ENCODE results near the gene GCA. TPM values are rescaled to one million over a fixed set of nuclear protein-coding genes. Genes with fewer than 3 reads are reported as not detected.

The GCA gene
- 0.11 TPM in 1 of 2 replicates, not detected in the other for total RNA-seq (2014; rRNA removed; shearing (Covaris generic); ENCODE audit: low replicate concordance)

GRCh38 chr2:162343824-162344616, at the start of gene GCA:
Gene GCA (plus strand): TSS chr2:162344132. CDS start chr2:162344249, 117 bp downstream.
- H3K9ac ChIP-seq (ENCODE audit: low read length): no peak within 1 kb of the TSS

GRCh38 chr2:162295009-162295408, 48.9 kb upstream of the GCA start:
- Histone ChIP-seq H3K4me1 (ENCODE audit: low read length) (no peaks in the 10 kb centered on the region), H3K9ac (ENCODE audit: low read length) (no peak overlapping the region), H3K36me3 (ENCODE audit: insufficient read depth, low read length) (no peaks in the 10 kb centered on the region), H3K9me3 (ENCODE audit: low read length) (no peaks in the 10 kb centered on the region), H3K4me3 (ENCODE audit: low read length) (no peak overlapping the region), H3K9me2 (replicated peaks; ENCODE audit: insufficient read depth, low read length) (no peaks in the 10 kb centered on the region), H4K20me1 (ENCODE audit: insufficient read depth, low read depth, low read length) (no peaks in the 10 kb centered on the region), H3K27me3 (ENCODE audit: low read length) (no peaks in the 10 kb centered on the region), H2AFZ (ENCODE audit: low read length) (no peak overlapping the region), H3K27ac (ENCODE audit: low read length) (no peak overlapping the region), H3K4me2 (ENCODE audit: low read depth, low read length, poor library complexity, severe bottlenecking) (no peak overlapping the region), H3K79me2 (ENCODE audit: low read length) (no peaks in the 10 kb centered on the region)
- no peak for DNase-seq

More at GRCh38 chr2:162343824-162344616, at the start of gene GCA:
- Histone ChIP-seq H4K20me1 (ENCODE audit: insufficient read depth, low read depth, low read length) (no peaks in the 10 kb centered on the region), H3K36me3 (ENCODE audit: insufficient read depth, low read length) (no peaks in the 10 kb centered on the region), H3K9me2 (replicated peaks; ENCODE audit: insufficient read depth, low read length) (no peaks in the 10 kb centered on the region), H3K4me2 (ENCODE audit: low read depth, low read length, poor library complexity, severe bottlenecking) (no peak within 1 kb of the TSS), H3K9me3 (ENCODE audit: low read length) (no peaks in the 10 kb centered on the region; the same call in 1 of the 2 replicates), H3K27ac (ENCODE audit: low read length) (no peak within 1 kb of the TSS), H3K4me1 (ENCODE audit: low read length) (no peaks in the 10 kb centered on the region), H3K4me3 (ENCODE audit: low read length) (no peak within 1 kb of the TSS), H3K79me2 (ENCODE audit: low read length) (no peaks in the 10 kb centered on the region), H2AFZ (ENCODE audit: low read length) (no peak within 1 kb of the TSS), H3K27me3 (ENCODE audit: low read length) (no peaks in the 10 kb centered on the region)
- no peak for DNase-seq

GRCh38 chr2:162297925-162298552, 45.9 kb upstream of the GCA start:
- no peaks in the 10 kb centered on the region for H3K27me3 ChIP-seq (ENCODE audit: low read length)
- H4K20me1 ChIP-seq (ENCODE audit: insufficient read depth, low read depth, low read length): no peaks in the 10 kb centered on the region
- no peak overlapping the region for H3K4me2 ChIP-seq (ENCODE audit: low read depth, low read length, poor library complexity, severe bottlenecking)
- H3K9me3 ChIP-seq (ENCODE audit: low read length): no peaks in the 10 kb centered on the region
- peak; percentile 91 for DNase-seq
- H3K9me2 ChIP-seq (replicated peaks; ENCODE audit: insufficient read depth, low read length): no peaks in the 10 kb centered on the region
- H2AFZ ChIP-seq (ENCODE audit: low read length): no peak overlapping the region
- H3K9ac ChIP-seq (ENCODE audit: low read length): no peak overlapping the region
- no peaks in the 10 kb centered on the region for H3K79me2 ChIP-seq (ENCODE audit: low read length)
- H3K36me3 ChIP-seq (ENCODE audit: insufficient read depth, low read length): no peaks in the 10 kb centered on the region
- H3K27ac ChIP-seq (ENCODE audit: low read length): no peak overlapping the region
- H3K4me1 ChIP-seq (ENCODE audit: low read length): no peaks in the 10 kb centered on the region
- H3K4me3 ChIP-seq (ENCODE audit: low read length): no peak overlapping the region

DNA sequence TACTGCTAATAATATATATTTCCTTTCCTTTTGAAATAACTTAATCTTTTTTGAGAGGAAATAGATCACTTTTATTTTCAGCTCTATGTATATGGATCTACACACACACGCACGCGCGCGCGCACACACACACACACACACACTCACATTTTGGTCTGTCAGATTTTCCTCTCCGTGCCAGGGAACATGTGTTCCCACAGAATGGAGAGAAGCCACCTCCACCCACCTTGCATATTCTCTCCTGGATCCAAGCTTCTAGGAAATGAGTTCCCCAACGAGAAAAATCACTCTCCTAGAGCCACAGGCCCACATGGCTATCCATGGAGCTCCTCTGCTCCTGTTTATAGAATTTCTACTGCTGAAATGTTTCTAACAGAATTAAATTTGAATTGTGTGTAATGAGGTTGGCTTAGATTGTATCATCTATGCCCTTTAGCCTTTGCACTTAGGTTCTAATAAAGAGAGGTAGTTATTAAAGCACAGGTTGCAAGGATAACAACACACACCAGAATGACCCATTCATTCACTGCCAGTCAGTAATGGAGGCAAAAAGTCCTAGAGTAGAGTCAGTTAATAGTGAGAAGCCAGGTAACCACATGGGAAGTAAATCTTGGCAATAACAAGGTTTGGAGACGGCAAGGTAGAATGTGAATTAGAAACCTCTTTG, 45.1 kb upstream of the GCA start:
- DNase-seq: no peak
- Histone ChIP-seq H4K20me1 (ENCODE audit: insufficient read depth, low read depth, low read length) (no peaks in the 10 kb centered on the region), H3K4me3 (ENCODE audit: low read length) (no peak overlapping the region), H2AFZ (ENCODE audit: low read length) (no peak overlapping the region), H3K9ac (ENCODE audit: low read length) (no peak overlapping the region), H3K79me2 (ENCODE audit: low read length) (no peaks in the 10 kb centered on the region), H3K9me2 (replicated peaks; ENCODE audit: insufficient read depth, low read length) (no peaks in the 10 kb centered on the region), H3K36me3 (ENCODE audit: insufficient read depth, low read length) (no peaks in the 10 kb centered on the region), H3K9me3 (ENCODE audit: low read length) (no peaks in the 10 kb centered on the region), H3K4me1 (ENCODE audit: low read length) (no peaks in the 10 kb centered on the region), H3K4me2 (ENCODE audit: low read depth, low read length, poor library complexity, severe bottlenecking) (no peak overlapping the region), H3K27ac (ENCODE audit: low read length) (no peak overlapping the region), H3K27me3 (ENCODE audit: low read length) (no peaks in the 10 kb centered on the region)

DNA sequence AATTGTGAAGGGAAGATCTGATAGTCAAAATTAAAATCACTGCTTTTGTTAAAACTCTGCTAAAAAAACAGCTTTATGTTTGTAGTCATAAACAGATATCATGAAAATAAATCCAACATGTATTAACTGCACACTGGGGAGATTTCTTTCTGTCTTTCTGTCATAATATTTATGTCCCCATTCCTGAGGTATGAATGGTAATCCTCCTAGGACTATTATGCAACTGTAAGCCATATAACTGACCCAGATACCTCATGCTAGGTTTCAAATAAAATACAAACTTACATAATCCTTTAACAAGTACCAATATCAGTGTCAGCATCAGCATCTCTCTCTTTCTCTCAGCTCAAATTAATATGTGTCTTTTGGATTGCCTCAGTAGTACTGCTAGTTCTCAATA, 43.7 kb upstream of the GCA start:
- H3K9ac ChIP-seq (ENCODE audit: low read length): no peak overlapping the region
- no peaks in the 10 kb centered on the region for H4K20me1 ChIP-seq (ENCODE audit: insufficient read depth, low read depth, low read length)
- H3K27me3 ChIP-seq (ENCODE audit: low read length): no peaks in the 10 kb centered on the region
- H3K27ac ChIP-seq (ENCODE audit: low read length): no peak overlapping the region
- no peaks in the 10 kb centered on the region for H3K79me2 ChIP-seq (ENCODE audit: low read length)
- H2AFZ ChIP-seq (ENCODE audit: low read length): no peak overlapping the region
- H3K9me3 ChIP-seq (ENCODE audit: low read length): no peaks in the 10 kb centered on the region
- DNase-seq: no peak
- H3K4me2 ChIP-seq (ENCODE audit: low read depth, low read length, poor library complexity, severe bottlenecking): no peak overlapping the region
- no peaks in the 10 kb centered on the region for H3K36me3 ChIP-seq (ENCODE audit: insufficient read depth, low read length)
- no peaks in the 10 kb centered on the region for H3K4me1 ChIP-seq (ENCODE audit: low read length)
- H3K9me2 ChIP-seq (replicated peaks; ENCODE audit: insufficient read depth, low read length): no peaks in the 10 kb centered on the region
- H3K4me3 ChIP-seq (ENCODE audit: low read length): no peak overlapping the region

DNA sequence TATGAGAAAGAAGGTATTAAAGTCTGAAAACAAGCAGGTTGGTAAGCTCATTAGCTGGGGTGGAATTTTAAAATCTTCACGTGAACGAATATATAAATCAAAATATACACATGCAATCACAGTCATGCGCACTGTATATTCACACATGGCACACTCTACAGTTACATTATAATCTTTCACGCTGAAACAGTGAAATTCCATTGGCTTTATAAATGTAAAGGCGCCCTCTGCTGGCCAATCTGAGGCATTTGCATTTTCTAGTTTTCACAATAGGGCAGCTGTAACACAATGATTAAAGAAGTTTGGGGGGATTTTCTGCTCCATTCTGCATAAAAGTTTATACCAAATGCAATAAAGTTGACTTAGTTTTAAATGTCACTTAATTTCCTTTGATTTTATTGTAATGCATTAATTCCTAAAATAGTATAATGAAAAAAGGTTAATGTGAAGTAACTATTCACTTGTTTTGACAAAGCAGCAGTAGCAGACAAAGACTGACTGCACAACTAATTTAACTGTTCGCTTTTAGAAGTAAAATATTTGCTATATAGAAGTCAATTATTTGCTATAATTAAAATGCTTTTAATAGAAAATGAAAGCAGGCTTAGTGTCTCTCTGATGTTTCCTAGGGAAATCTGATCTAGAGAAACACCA, 42.7 kb upstream of the GCA start:
- peak; percentile 80 for DNase-seq
- no peaks in the 10 kb centered on the region for H3K79me2 ChIP-seq (ENCODE audit: low read length)

DNA sequence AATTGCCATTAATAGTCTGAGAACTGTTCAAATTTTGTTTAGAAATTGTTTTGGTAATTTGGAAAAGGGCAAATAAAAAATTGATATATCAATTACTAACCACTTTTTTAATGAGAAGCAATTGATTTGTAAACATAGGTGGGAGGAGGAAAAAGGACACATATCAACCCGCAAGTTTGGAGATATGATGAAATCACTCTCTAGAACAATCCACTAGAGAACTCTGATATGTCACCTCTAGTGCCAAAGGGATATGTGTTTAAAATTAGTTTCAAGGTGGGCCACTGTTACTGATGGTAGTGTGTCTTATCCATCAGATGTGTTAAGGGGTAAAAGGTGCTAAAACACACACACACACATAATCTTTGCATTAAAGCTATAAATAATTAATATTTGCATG, 42.1 kb upstream of the GCA start:
- Histone ChIP-seq H3K4me1 (ENCODE audit: low read length) (no peaks in the 10 kb centered on the region), H3K27me3 (ENCODE audit: low read length) (no peaks in the 10 kb centered on the region), H3K4me2 (ENCODE audit: low read depth, low read length, poor library complexity, severe bottlenecking) (no peak overlapping the region), H4K20me1 (ENCODE audit: insufficient read depth, low read depth, low read length) (no peaks in the 10 kb centered on the region), H3K79me2 (ENCODE audit: low read length) (no peaks in the 10 kb centered on the region), H3K9ac (ENCODE audit: low read length) (no peak overlapping the region), H3K9me3 (ENCODE audit: low read length) (no peaks in the 10 kb centered on the region), H3K4me3 (ENCODE audit: low read length) (no peak overlapping the region), H3K9me2 (replicated peaks; ENCODE audit: insufficient read depth, low read length) (no peaks in the 10 kb centered on the region), H3K27ac (ENCODE audit: low read length) (no peak overlapping the region), H3K36me3 (ENCODE audit: insufficient read depth, low read length) (no peaks in the 10 kb centered on the region), H2AFZ (ENCODE audit: low read length) (no peak overlapping the region)
- no peak for DNase-seq

More for the DNA sequence above, 42.7 kb upstream of the GCA start:
- Histone ChIP-seq H3K36me3 (ENCODE audit: insufficient read depth, low read length) (no peaks in the 10 kb centered on the region), H3K9me2 (replicated peaks; ENCODE audit: insufficient read depth, low read length) (no peaks in the 10 kb centered on the region), H3K4me1 (ENCODE audit: low read length) (no peaks in the 10 kb centered on the region), H3K4me2 (ENCODE audit: low read depth, low read length, poor library complexity, severe bottlenecking) (no peak overlapping the region), H4K20me1 (ENCODE audit: insufficient read depth, low read depth, low read length) (no peaks in the 10 kb centered on the region), H3K4me3 (ENCODE audit: low read length) (no peak overlapping the region), H3K9me3 (ENCODE audit: low read length) (no peaks in the 10 kb centered on the region), H3K9ac (ENCODE audit: low read length) (no peak overlapping the region), H3K27me3 (ENCODE audit: low read length) (no peaks in the 10 kb centered on the region), H2AFZ (ENCODE audit: low read length) (no peak overlapping the region), H3K27ac (ENCODE audit: low read length) (no peak overlapping the region)

GRCh38 chr2:162305901-162306300, 38.0 kb upstream of the GCA start:
- Histone ChIP-seq H3K4me2 (ENCODE audit: low read depth, low read length, poor library complexity, severe bottlenecking) (no peak overlapping the region), H2AFZ (ENCODE audit: low read length) (no peak overlapping the region), H3K9me2 (replicated peaks; ENCODE audit: insufficient read depth, low read length) (no peaks in the 10 kb centered on the region), H3K36me3 (ENCODE audit: insufficient read depth, low read length) (no peaks in the 10 kb centered on the region), H3K4me3 (ENCODE audit: low read length) (no peak overlapping the region), H3K79me2 (ENCODE audit: low read length) (no peaks in the 10 kb centered on the region), H3K27ac (ENCODE audit: low read length) (no peak overlapping the region), H4K20me1 (ENCODE audit: insufficient read depth, low read depth, low read length) (no peaks in the 10 kb centered on the region), H3K4me1 (ENCODE audit: low read length) (no peaks in the 10 kb centered on the region), H3K9ac (ENCODE audit: low read length) (no peak overlapping the region), H3K9me3 (ENCODE audit: low read length) (no peaks in the 10 kb centered on the region), H3K27me3 (ENCODE audit: low read length) (no peaks in the 10 kb centered on the region)
- no peak for DNase-seq

All from Karpas-422 (cell line).